Suprapubic skin (tissue), 4 donors: ENCODE results near the gene LRFN2.

ENCODE experiments used
- POLR2A ChIP-seq, 2 donors: fragments of 450-650 bp; IDR thresholded peaks; one replicate each; pipeline ENCODE4 v1.6.1; 2017; ENCODE audit warnings: antibody characterized with exemption in 2 of 2, mild to moderate bottlenecking in 2 of 2, moderate library complexity in 2 of 2
- POLR2AphosphoS5 ChIP-seq, 3 donors: sonication (generic); formaldehyde crosslinking; IDR thresholded peaks; one replicate each; pipeline ENCODE4 v1.6.1; 2017; ENCODE audit warnings: antibody characterized with exemption in 3 of 3
- TF ChIP-seq, protein P1 (sequence below), 2 donors: fragments of 200-600 bp in 1 of 2; fragments of 450-650 bp in 1 of 2; sonication (generic) in 1 of 2; IDR thresholded peaks; one replicate each; pipeline ENCODE4 v1.5.1; 2016 to 2019; ENCODE audit warnings: antibody characterized with exemption in 2 of 2, mild to moderate bottlenecking in 1 of 2, moderate library complexity in 1 of 2

DNA sequence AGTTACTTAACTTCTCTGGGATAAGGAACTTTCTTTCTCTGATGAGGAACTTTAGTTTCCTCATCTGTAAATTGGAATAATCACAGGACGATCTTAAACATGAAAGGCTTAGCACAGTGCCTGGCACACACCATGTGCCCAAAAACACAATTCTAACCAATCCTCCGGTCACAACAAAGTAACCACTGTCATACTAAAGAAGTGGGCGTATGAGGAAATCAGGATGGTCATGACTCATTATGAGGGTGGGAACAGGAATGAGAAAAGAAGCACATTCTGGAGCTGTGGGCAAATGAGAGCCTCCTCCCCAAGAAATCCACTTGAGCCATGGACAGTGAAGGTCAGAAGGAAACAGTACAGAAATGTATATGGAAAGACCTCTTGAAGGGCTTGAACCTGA, 82.9 kb downstream of the LRFN2 start:
- TF ChIP-seq, protein P1, sequence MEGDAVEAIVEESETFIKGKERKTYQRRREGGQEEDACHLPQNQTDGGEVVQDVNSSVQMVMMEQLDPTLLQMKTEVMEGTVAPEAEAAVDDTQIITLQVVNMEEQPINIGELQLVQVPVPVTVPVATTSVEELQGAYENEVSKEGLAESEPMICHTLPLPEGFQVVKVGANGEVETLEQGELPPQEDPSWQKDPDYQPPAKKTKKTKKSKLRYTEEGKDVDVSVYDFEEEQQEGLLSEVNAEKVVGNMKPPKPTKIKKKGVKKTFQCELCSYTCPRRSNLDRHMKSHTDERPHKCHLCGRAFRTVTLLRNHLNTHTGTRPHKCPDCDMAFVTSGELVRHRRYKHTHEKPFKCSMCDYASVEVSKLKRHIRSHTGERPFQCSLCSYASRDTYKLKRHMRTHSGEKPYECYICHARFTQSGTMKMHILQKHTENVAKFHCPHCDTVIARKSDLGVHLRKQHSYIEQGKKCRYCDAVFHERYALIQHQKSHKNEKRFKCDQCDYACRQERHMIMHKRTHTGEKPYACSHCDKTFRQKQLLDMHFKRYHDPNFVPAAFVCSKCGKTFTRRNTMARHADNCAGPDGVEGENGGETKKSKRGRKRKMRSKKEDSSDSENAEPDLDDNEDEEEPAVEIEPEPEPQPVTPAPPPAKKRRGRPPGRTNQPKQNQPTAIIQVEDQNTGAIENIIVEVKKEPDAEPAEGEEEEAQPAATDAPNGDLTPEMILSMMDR (IDR thresholded peaks at IDR 0.05): no peak
- no peak for TF ChIP-seq POLR2A (IDR thresholded peaks at IDR 0.05)
- no peak for TF ChIP-seq POLR2AphosphoS5 (IDR thresholded peaks at IDR 0.05)
